ENCODE data around the gene RAP1GDS1. TPM values are rescaled to one million over a fixed set of nuclear protein-coding genes. Genes with fewer than 3 reads are reported as not detected.

The RAP1GDS1 gene
- polyA plus RNA-seq, 1 donor = 21.9 TPM

DNA sequence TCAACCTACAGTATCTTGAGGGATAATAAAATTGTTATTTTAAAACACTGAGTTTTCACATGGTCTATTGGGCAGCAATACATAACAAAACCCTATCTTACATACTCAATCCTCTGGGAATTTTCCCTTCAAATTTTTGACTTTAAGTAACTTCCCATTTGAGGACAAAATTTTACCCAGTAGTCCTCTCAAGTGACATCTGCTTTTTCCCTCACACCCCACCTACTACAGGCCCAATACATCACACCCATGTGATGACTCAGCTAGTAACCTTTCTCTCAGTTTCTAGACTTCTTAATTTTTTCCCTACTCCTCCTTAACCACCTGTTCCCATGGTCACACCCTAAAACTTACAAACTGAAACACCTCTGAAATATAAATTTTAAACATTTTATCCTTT is 12.2 kb upstream of the RAP1GDS1 start:
- Histone ChIP-seq H3K9me3 (ENCODE audit: control insufficient read depth, low read depth, low read length) (no peaks in the 10 kb centered on the region), H3K4me1 (ENCODE audit: control insufficient read depth, insufficient read depth, low read length) (no peaks in the 10 kb centered on the region), H3K27ac (ENCODE audit: low read length) (no peak overlapping the region), H3K27me3 (ENCODE audit: control insufficient read depth, insufficient read depth, low read length) (no peaks in the 10 kb centered on the region), H3K36me3 (ENCODE audit: control insufficient read depth, insufficient read depth, low read length) (no peaks in the 10 kb centered on the region), H3K4me3 (ENCODE audit: low read length) (no peak overlapping the region)
- DNase-seq = no peak

DNA sequence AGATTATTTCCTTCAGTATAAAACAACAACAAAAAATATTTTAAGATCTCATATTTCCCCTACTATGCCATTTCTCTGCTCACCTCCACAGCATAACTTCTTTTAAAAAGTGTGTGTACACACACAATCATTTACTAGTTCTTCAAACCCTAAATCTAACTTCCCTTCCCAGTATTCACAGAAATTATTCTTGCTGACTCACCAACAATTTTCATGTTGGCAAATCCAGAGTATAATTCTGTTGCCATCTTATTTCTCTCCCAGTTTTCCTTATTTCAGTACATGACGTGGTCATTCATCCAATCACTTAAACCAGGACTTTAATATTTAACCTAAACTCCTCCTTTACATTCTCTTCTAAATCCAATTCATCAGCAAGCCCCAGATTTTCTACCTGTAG is 11.4 kb upstream of the RAP1GDS1 start:
- WGBS (ENCODE audit: insufficient coverage, low lambda C conversion rate) = 83% methylated on average over 1 of the region's 1 CpG
- Histone ChIP-seq H3K27me3 (ENCODE audit: control insufficient read depth, insufficient read depth, low read length) (no peaks in the 10 kb centered on the region), H3K4me1 (ENCODE audit: control insufficient read depth, insufficient read depth, low read length) (no peaks in the 10 kb centered on the region), H3K36me3 (ENCODE audit: control insufficient read depth, insufficient read depth, low read length) (no peaks in the 10 kb centered on the region), H3K27ac (ENCODE audit: low read length) (no peak overlapping the region), H3K4me3 (ENCODE audit: low read length) (no peak overlapping the region), H3K9me3 (ENCODE audit: control insufficient read depth, low read depth, low read length) (no peaks in the 10 kb centered on the region)
- no peak for DNase-seq

DNA sequence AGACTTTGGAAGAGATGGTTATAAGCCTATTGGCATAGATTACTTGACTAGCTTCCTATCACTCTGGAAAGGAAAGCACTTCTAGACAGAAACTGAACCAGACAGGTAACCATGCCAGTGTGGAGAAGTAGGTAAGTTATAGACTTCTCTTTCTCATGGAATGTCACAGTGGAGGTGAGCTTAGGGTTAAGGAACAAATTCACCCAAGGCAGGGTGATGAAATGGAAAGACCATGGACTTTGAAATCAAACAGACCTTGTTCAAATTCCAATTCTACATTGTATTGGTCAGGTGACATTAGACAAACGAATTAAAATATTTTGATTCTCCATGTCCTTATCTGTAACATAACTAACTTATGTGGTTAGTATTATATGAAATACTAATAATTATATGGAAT is 7.7 kb upstream of the RAP1GDS1 start:
- DNase-seq = peak in 1 of 2 donors; percentile 20
- Histone ChIP-seq H3K27me3 (ENCODE audit: control insufficient read depth, insufficient read depth, low read length) (no peaks in the 10 kb centered on the region), H3K4me1 (ENCODE audit: control insufficient read depth, insufficient read depth, low read length) (no peaks in the 10 kb centered on the region), H3K9me3 (ENCODE audit: control insufficient read depth, low read depth, low read length) (no peaks in the 10 kb centered on the region), H3K36me3 (ENCODE audit: control insufficient read depth, insufficient read depth, low read length) (no peaks in the 10 kb centered on the region), H3K4me3 (ENCODE audit: low read length) (no peak overlapping the region), H3K27ac (ENCODE audit: low read length) (no peak overlapping the region)
- no CpG with 5 or more reads among the region's 1 CpG for WGBS (ENCODE audit: insufficient coverage, low lambda C conversion rate)

GRCh38 chr4:98260047-98260578 is 1.1 kb upstream of the RAP1GDS1 start:
- no CpG with 5 or more reads among the region's 24 CpGs for WGBS (ENCODE audit: insufficient coverage, low lambda C conversion rate)
- H3K9me3 ChIP-seq (ENCODE audit: control insufficient read depth, low read depth, low read length) = no peaks in the 10 kb centered on the region

GRCh38 chr4:98261405-98262291 is 464 bp downstream of the RAP1GDS1 start:
- Histone ChIP-seq H3K36me3 (ENCODE audit: control insufficient read depth, insufficient read depth, low read length) (no peaks in the 10 kb centered on the region), H3K9me3 (ENCODE audit: control insufficient read depth, low read depth, low read length) (no peaks in the 10 kb centered on the region), H3K27me3 (ENCODE audit: control insufficient read depth, insufficient read depth, low read length) (no peaks in the 10 kb centered on the region), H3K4me1 (ENCODE audit: control insufficient read depth, insufficient read depth, low read length) (peaks cover 10% of the 10 kb centered on the region), H3K27ac (ENCODE audit: low read length) (peak overlapping the region; percentile 87), H3K4me3 (ENCODE audit: low read length) (peak overlapping the region; percentile 69)
- WGBS (ENCODE audit: insufficient coverage, low lambda C conversion rate) = 0% methylated on average over 1 of the region's 78 CpGs
- peak; percentile 42 to 77 for DNase-seq

More at GRCh38 chr4:98260047-98260578, 1.1 kb upstream of the RAP1GDS1 start:
- Histone ChIP-seq H3K4me3 (ENCODE audit: low read length) (peak overlapping the region; percentile 94), H3K27ac (ENCODE audit: low read length) (peak overlapping the region; percentile 99), H3K27me3 (ENCODE audit: control insufficient read depth, insufficient read depth, low read length) (no peaks in the 10 kb centered on the region), H3K4me1 (ENCODE audit: control insufficient read depth, insufficient read depth, low read length) (peaks cover 10% of the 10 kb centered on the region), H3K36me3 (ENCODE audit: control insufficient read depth, insufficient read depth, low read length) (no peaks in the 10 kb centered on the region)
- peak; percentile 53 to 87 for DNase-seq

DNA sequence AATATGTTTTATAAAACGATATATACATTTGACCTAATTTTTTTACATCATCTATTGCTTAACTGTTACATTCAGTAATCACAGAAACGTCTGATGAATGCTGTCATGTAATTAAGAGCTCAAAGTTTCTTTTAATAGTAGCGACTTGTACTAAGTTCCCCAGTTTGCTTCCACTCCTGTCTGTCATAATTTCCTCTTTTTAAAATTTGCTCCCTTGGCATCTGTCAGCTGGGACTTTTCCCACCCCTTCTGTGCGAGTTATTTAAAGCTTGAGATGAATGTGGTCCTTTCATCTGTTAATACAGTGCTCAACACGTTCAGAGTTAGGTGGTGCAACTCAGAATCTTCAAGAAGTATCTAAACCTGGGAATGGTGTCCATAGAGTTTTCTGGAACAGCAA is 1.2 kb downstream of the RAP1GDS1 start:
- H3K27me3 ChIP-seq (ENCODE audit: control insufficient read depth, insufficient read depth, low read length) = no peaks in the 10 kb centered on the region
- peaks cover 10% of the 10 kb centered on the region for H3K4me1 ChIP-seq (ENCODE audit: control insufficient read depth, insufficient read depth, low read length)
- H3K36me3 ChIP-seq (ENCODE audit: control insufficient read depth, insufficient read depth, low read length) = no peaks in the 10 kb centered on the region
- H3K27ac ChIP-seq (ENCODE audit: low read length) = peak overlapping the region; percentile 87
- WGBS (ENCODE audit: insufficient coverage, low lambda C conversion rate) = 6% methylated on average over 2 of the region's 5 CpGs
- no peaks in the 10 kb centered on the region for H3K9me3 ChIP-seq (ENCODE audit: control insufficient read depth, low read depth, low read length)
- peak overlapping the region; percentile 69 for H3K4me3 ChIP-seq (ENCODE audit: low read length)
- DNase-seq = peak in 1 of 2 donors; percentile 27

DNA sequence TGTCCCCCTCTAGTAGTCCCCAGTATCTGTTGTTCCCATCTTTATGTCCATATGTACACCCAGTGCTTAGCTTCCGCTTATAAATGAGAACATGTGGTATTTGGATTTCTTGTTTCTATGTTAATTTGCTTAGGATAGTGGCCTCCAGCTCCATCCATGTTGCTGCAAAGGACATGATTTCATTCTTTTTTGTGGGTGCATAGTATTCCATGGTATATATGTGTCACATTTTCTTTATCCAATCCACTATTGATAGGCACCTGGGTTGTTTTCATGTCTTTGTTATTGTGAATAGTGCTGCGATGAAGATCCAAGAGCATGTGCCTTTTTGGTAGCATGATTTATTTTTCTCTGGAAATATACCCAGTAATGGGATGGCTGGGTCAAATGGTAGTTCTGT is 6.3 kb downstream of the RAP1GDS1 start:
- H3K4me1 ChIP-seq (ENCODE audit: control insufficient read depth, insufficient read depth, low read length) = peaks cover 3% of the 10 kb centered on the region
- H3K9me3 ChIP-seq (ENCODE audit: control insufficient read depth, low read depth, low read length) = no peaks in the 10 kb centered on the region
- H3K4me3 ChIP-seq (ENCODE audit: low read length) = no peak overlapping the region
- no peak for DNase-seq
- no CpG with 5 or more reads among the region's 2 CpGs for WGBS (ENCODE audit: insufficient coverage, low lambda C conversion rate)
- H3K36me3 ChIP-seq (ENCODE audit: control insufficient read depth, insufficient read depth, low read length) = no peaks in the 10 kb centered on the region
- H3K27me3 ChIP-seq (ENCODE audit: control insufficient read depth, insufficient read depth, low read length) = no peaks in the 10 kb centered on the region
- H3K27ac ChIP-seq (ENCODE audit: low read length) = no peak overlapping the region

DNA sequence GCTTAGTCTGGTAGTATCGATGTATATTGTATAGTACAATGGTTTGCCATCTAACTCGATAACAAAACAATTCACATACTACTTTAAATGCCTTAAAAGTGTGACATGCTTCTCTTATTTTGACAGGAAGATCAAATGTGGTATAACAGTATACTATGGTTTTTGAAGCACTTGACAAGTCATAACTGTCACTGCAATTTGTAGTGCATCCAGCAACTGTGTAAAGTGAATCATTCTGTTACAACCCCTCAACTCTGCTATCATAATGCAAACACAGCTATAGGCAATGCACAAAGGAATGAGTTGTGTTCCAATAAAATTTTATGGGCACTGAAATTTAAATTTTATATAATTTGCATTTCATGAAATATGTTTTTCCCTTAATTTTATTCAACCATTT is 14.0 kb downstream of the RAP1GDS1 start:
- no peak for DNase-seq
- WGBS (ENCODE audit: insufficient coverage, low lambda C conversion rate) = 100% methylated on average over 1 of the region's 2 CpGs

GRCh38 chr4:98283219-98284189 is 22.3 kb downstream of the RAP1GDS1 start:
- Histone ChIP-seq H3K27me3 (ENCODE audit: control insufficient read depth, insufficient read depth, low read length) (no peaks in the 10 kb centered on the region), H3K4me3 (ENCODE audit: low read length) (no peak overlapping the region), H3K27ac (ENCODE audit: low read length) (no peak overlapping the region), H3K9me3 (ENCODE audit: control insufficient read depth, low read depth, low read length) (no peaks in the 10 kb centered on the region), H3K36me3 (ENCODE audit: control insufficient read depth, insufficient read depth, low read length) (no peaks in the 10 kb centered on the region), H3K4me1 (ENCODE audit: control insufficient read depth, insufficient read depth, low read length) (no peaks in the 10 kb centered on the region)
- WGBS (ENCODE audit: insufficient coverage, low lambda C conversion rate) = 100% methylated on average over 1 of the region's 3 CpGs
- peak in 1 of 2 donors; percentile 51 for DNase-seq

More for the DNA sequence above, 14.0 kb downstream of the RAP1GDS1 start:
- H3K27me3 ChIP-seq (ENCODE audit: control insufficient read depth, insufficient read depth, low read length) = no peaks in the 10 kb centered on the region
- no peaks in the 10 kb centered on the region for H3K4me1 ChIP-seq (ENCODE audit: control insufficient read depth, insufficient read depth, low read length)
- no peak overlapping the region for H3K4me3 ChIP-seq (ENCODE audit: low read length)
- no peaks in the 10 kb centered on the region for H3K36me3 ChIP-seq (ENCODE audit: control insufficient read depth, insufficient read depth, low read length)
- H3K9me3 ChIP-seq (ENCODE audit: control insufficient read depth, low read depth, low read length) = peaks cover 3% of the 10 kb centered on the region
- no peak overlapping the region for H3K27ac ChIP-seq (ENCODE audit: low read length)

DNA sequence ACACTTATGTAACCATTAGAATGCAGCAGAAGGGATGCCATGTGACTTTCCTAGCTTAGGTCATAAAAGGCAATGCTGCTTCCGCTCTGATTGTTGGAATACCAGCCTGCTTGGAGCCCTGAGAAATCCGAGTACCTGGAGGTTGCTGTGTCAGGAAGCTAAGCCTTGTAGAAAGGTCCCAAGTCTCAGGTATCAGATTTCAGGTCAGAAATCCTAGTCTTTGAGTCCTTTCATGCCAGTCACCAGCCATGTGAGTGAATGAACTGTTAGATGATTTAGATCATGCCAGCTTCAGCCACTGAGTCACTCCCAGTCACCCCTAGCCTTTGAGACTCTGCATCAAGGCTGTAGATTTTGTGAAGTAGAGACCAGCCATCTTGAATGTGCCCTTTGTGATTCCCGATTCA is 23.5 kb downstream of the RAP1GDS1 start:
- DNase-seq = peak in 1 of 2 donors; percentile 33
- Histone ChIP-seq H3K4me1 (ENCODE audit: control insufficient read depth, insufficient read depth, low read length) (no peaks in the 10 kb centered on the region), H3K4me3 (ENCODE audit: low read length) (no peak overlapping the region), H3K27ac (ENCODE audit: low read length) (no peak overlapping the region), H3K9me3 (ENCODE audit: control insufficient read depth, low read depth, low read length) (no peaks in the 10 kb centered on the region), H3K27me3 (ENCODE audit: control insufficient read depth, insufficient read depth, low read length) (no peaks in the 10 kb centered on the region), H3K36me3 (ENCODE audit: control insufficient read depth, insufficient read depth, low read length) (no peaks in the 10 kb centered on the region)
- WGBS (ENCODE audit: insufficient coverage, low lambda C conversion rate) = 100% methylated on average over 1 of the region's 3 CpGs

All from large intestine (tissue), 3 donors.